Activated T-cell treated with anti-CD3 and anti-CD28 coated beads for 24 hours (primary cell): ENCODE data around the gene HSD17B13.

Experiments
- DNase-seq: peaks from one replicate; pipeline ENCODE4 v3.0.0-alpha.2; 2020; ENCODE audit warnings: low read depth

HSD17B13 gene

DNA sequence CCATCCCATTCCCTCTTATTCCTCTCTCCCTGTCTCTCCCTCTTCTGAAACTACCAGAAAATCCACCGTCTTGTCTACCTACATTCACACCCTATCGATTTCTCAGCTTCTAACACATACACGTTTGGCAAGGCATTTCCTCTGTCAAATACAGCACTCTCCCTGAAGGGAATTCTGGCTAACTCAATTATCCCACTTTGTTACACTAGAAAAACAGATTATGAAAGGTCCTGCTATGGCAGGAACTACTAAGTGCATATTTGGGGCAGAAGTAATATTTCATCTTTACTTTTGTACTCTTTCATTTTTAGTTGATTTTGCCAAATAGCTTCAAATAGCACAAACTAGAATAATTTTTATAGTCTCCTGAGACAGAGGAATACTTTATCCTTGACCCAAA, 55.7 kb downstream of the HSD17B13 start:
- DNase-seq, result no peak

- no peak for DNase-seq
Measured at GRCh38 chr4:87262886-87263285, 59.8 kb downstream of the HSD17B13 start.

- no peak for DNase-seq
Measured at GRCh38 chr4:87260477-87260876, 62.2 kb downstream of the HSD17B13 start.

DNA sequence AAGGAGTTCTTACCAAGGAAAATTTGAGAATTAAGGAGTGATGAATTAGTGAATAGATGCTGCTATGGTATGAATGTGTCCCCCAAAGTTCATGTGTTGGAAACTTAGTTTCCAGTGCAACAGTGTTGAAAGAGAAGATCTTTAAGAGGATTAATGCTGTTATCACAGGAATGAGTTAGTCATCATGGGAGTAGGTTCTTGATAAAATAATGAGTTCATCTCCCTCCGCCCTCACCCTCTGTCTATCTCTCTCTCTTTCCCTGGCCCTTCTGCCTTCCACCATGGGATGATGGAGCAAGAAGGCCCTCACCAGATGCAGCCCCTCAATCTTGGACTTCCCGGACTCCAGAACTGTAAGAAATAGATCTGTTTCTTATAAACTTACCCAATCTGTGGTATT, 64.0 kb downstream of the HSD17B13 start:
- no peak for DNase-seq

DNA sequence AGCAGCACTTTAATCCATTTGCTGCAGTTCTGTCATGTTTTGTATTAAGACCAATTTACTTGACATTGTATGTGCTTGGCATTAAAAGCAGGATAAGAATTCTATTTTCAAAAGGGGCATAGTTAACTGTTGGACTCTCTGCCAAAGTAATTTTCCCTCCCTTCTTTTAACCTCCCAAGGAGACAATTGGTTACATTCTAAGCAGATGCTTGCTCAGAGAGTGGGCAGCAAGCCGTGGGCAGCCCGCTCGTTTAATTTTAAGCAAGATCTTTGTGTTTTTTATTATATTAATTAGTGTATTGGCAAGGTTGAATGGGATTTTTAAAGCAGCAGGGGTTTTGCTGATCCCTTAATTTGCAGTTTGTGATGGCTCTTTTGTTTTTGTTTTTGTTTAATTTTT, 65.2 kb downstream of the HSD17B13 start:
- no peak for DNase-seq

GRCh38 chr4:87255755-87256154, 66.9 kb downstream of the HSD17B13 start:
- no peak for DNase-seq
